Natural killer cell (primary cell): Measurements from ENCODE around the gene FBXL19. TPM values are rescaled to one million over a fixed set of nuclear protein-coding genes. Genes with fewer than 3 reads are reported as not detected.
A peak's percentile ranks its signal among the peaks of the same experiment; 100 is the strongest.

ENCODE experiments used
- ATAC-seq, 3 donors: fragments of 150-1000 bp in 2 of 3; fragments of 200-7000 bp in 1 of 3; cut with Tn5 transposase; 1 replicate in 1 of 3; 2 replicates in 2 of 3; pipeline ENCODE4 v1.10.0; 2021; ENCODE audit warnings: mild to moderate bottlenecking in 2 of 3, moderate library complexity in 2 of 3
- DNase-seq, 2 donors: peaks; one replicate each; pipeline versions ENCODE4 v3.0.0 to v3.0.0-alpha.2; 2013 to 2021; ENCODE audit warnings: mixed read lengths in 1 of 2
- H3K27ac ChIP-seq: one replicate; pipeline ENCODE4 v1.5.1; 2013; ENCODE audit warnings: mild to moderate bottlenecking, low read length
- H3K27me3 ChIP-seq: one replicate; pipeline ENCODE4 v1.6.1; 2013; ENCODE audit warnings: low read length; ENCODE audit not compliant: control insufficient read depth, insufficient read depth
- H3K36me3 ChIP-seq: one replicate; pipeline ENCODE4 v1.6.1; 2013; ENCODE audit warnings: low read length; ENCODE audit not compliant: control insufficient read depth, insufficient read depth
- H3K4me1 ChIP-seq: one replicate; pipeline ENCODE4 v1.6.1; 2013; ENCODE audit warnings: low read length; ENCODE audit not compliant: control insufficient read depth, insufficient read depth
- H3K4me3 ChIP-seq: one replicate; pipeline ENCODE4 v1.5.1; 2013; ENCODE audit warnings: low read length
- H3K9me3 ChIP-seq: one replicate; pipeline ENCODE4 v1.6.1; 2013; ENCODE audit warnings: low read length; ENCODE audit not compliant: control insufficient read depth, insufficient read depth
- H3K27ac Mint-ChIP-seq, 2 donors: one replicate each; pipeline ENCODE4 v1.8.0; 2022; ENCODE audit warnings: mild to moderate bottlenecking in 2 of 2, mixed read lengths in 2 of 2, moderate library complexity in 1 of 2
- H3K27me3 Mint-ChIP-seq, 2 donors: one replicate each; pipeline ENCODE4 v1.8.0; 2022; ENCODE audit warnings: low read depth in 2 of 2, mixed read lengths in 2 of 2
- H3K36me3 Mint-ChIP-seq: one replicate; pipeline ENCODE4 v1.8.0; 2022; ENCODE audit warnings: mixed read lengths
- H3K4me1 Mint-ChIP-seq, 2 donors: one replicate each; pipeline ENCODE4 v1.8.0; 2022; ENCODE audit warnings: mixed read lengths in 2 of 2
- H3K4me3 Mint-ChIP-seq: one replicate; pipeline ENCODE4 v1.8.0; 2022; ENCODE audit warnings: mild to moderate bottlenecking, moderate library complexity, mixed read lengths
- H3K9me3 Mint-ChIP-seq, 2 donors: one replicate each; pipeline ENCODE4 v1.8.0; 2022; ENCODE audit warnings: mixed read lengths in 2 of 2
- CTCF ChIP-seq: fragments of 200-600 bp; IDR thresholded peaks from one replicate; pipeline ENCODE4 v1.8.0; 2022; ENCODE audit warnings: antibody characterized with exemption
- WGBS: methylation state at CpG from one replicate; pipeline ENCODE4 v1.1.7; 2013; ENCODE audit warnings: missing lambda C conversion rate; ENCODE audit not compliant: insufficient coverage; 5-methylcytosine and 5-hydroxymethylcytosine counted together
- intact Hi-C: fragments of 100-400 bp; cut with micrococcal nuclease; formaldehyde crosslinking; loops from one replicate; pipeline ENCODE4 v1.14.2; 2022
- total RNA-seq, 4 donors: library from RNA; stranded (reverse); fragments of 120-200 nt in 1 of 4; gene quantifications; one replicate each; pipeline versions ENCODE4 v1.2.3 to v1.2.4, GENCODE V29; 2013 to 2022

Gene FBXL19
- total RNA-seq, 3 donors from 2014 or later (not counting 1 experiment from before 2014, with no cell fraction given), result 10.1 to 13.3 (median 12.4) TPM

- no peaks in the 10 kb centered on the region for H3K36me3 ChIP-seq
Observed at GRCh38 chr16:30948667-30949649, 25.6 kb downstream of the FBXL19 start, which contains the start of gene ORAI3. TSS of gene ORAI3 (plus strand) at chr16:30949068. CDS start at chr16:30949290, 222 bp downstream.

GRCh38 chr16:30949650-30950515, 26.5 kb downstream of the FBXL19 start:
- Mint-ChIP-seq H3K9me3 (no peaks in the 10 kb centered on the region), H3K4me3 (peak overlapping the region; percentile 92), H3K4me1 (peaks cover 10 to 28% of the 10 kb centered on the region in 2 donors), H3K27ac (peak overlapping the region; percentile 60 to 88), H3K36me3 (no peaks in the 10 kb centered on the region), H3K27me3 (no peaks in the 10 kb centered on the region)
- ATAC-seq (peak; percentile 39 to 47 (median 45)), DNase-seq (peak in 1 of 2 donors; percentile 49)
- H3K36me3 ChIP-seq, result no peaks in the 10 kb centered on the region
- intact Hi-C loops, result no loop called here
- H3K4me3 ChIP-seq, result peak overlapping the region; percentile 74
- no peaks in the 10 kb centered on the region for H3K9me3 ChIP-seq
- TF ChIP-seq CTCF, result no peak
- H3K4me1 ChIP-seq, result peaks cover 32% of the 10 kb centered on the region
- 3% methylated on average over 21 of the region's 21 CpGs for WGBS
- H3K27me3 ChIP-seq, result no peaks in the 10 kb centered on the region
- peak overlapping the region; percentile 71 for H3K27ac ChIP-seq

More at GRCh38 chr16:30948667-30949649, 25.6 kb downstream of the FBXL19 start, which contains the start of gene ORAI3:
- intact Hi-C loops, result no loop called here
- Mint-ChIP-seq H3K27ac (peak within 1 kb of the TSS; percentile 60 to 88), H3K27me3 (no peaks in the 10 kb centered on the region), H3K4me1 (peaks cover 10 to 34% of the 10 kb centered on the region in 2 donors), H3K9me3 (no peaks in the 10 kb centered on the region), H3K36me3 (no peaks in the 10 kb centered on the region), H3K4me3 (peak within 1 kb of the TSS; percentile 92)
- DNase-seq (peak in 1 of 2 donors; percentile 62), ATAC-seq (peak; percentile 63 to 77 (median 67))
- TF ChIP-seq CTCF, result no peak
- Histone ChIP-seq H3K4me3 (peak within 1 kb of the TSS; percentile 74), H3K9me3 (no peaks in the 10 kb centered on the region), H3K4me1 (peaks cover 30% of the 10 kb centered on the region), H3K27me3 (no peaks in the 10 kb centered on the region), H3K27ac (peak within 1 kb of the TSS; percentile 71)
- WGBS, result 2% methylated on average over 70 of the region's 70 CpGs

GRCh38 chr16:30950516-30951065, 27.2 kb downstream of the FBXL19 start:
- Mint-ChIP-seq H3K27me3 (no peaks in the 10 kb centered on the region), H3K4me1 (peaks cover 10 to 28% of the 10 kb centered on the region in 2 donors), H3K9me3 (no peaks in the 10 kb centered on the region), H3K4me3 (peak overlapping the region; percentile 92), H3K27ac (peak overlapping the region; percentile 60 to 88), H3K36me3 (no peaks in the 10 kb centered on the region)
- intact Hi-C loops, result no loop called here
- Histone ChIP-seq H3K36me3 (no peaks in the 10 kb centered on the region), H3K9me3 (no peaks in the 10 kb centered on the region), H3K4me3 (peak overlapping the region; percentile 74), H3K27me3 (no peaks in the 10 kb centered on the region), H3K4me1 (peaks cover 32% of the 10 kb centered on the region), H3K27ac (peak overlapping the region; percentile 71)
- ATAC-seq, result no peak
- WGBS, result 87% methylated on average over 5 of the region's 8 CpGs
- no peak for DNase-seq
- no peak for TF ChIP-seq CTCF
